ENCODE measurements around the gene ZBTB20.

The ZBTB20 gene

DNA sequence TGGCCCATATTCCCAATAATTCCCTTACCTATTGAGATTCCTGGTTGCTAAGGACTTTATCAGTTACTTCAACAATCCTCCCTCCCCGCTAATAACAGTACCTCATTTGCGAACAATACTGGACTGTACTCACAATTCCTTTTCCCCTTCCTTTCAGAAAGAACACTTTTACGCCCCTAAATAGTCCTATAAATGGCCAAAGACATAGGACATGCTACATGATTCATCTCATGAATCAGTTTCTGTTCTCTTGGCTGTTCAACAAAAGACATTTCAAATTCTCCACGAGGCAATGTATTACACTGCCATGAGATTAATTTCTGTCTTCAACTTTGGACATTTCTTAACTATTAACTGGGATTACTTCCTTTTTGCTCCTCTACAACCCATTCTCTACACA lies 588.8 kb downstream of the ZBTB20 start:
- no peak for DNase-seq

DNA sequence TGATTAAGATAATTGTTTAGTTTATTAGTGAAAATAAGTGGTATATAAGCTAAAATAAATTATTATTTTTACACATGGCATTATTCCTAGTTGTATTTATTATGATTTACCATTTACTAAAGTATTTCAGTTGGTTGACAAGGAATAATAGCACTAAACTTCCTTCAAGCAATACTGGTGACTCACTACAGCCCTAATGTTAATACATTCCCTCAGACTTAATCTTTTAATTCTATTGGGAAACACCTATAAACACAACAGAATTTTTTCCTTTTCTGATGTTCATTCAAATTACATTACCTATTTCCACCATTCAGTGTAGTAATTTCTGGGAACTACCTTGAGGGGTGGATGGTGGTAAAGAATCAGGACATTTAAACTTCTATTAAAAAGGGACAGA lies 589.3 kb downstream of the ZBTB20 start:
- DNase-seq, result no peak

DNA sequence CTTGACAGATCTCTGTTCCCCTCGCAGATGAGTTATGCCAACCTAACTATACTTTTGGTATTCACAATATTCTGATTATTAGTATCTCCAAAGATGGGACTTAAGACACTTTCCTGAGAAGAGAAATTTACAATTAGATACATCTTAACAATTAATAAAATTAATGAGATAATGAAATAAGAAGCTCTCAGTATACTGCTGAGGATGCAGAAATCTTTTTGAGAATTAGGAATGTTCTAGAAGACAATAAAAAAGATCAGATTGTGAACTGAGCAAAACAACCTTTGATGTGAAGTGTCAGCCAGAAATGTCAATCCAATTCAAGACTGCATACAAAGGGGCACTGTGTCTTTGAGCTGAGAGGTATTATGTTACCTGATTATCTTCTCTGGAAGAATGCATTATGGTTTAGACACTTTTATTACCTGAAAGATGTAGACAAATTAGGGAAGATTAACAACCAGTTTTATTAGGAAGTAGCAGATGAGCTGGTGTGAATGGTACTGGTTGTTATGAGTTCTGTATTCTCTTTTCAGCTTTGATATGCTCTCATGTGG lies 590.4 kb downstream of the ZBTB20 start:
- DNase-seq, result no peak

DNA sequence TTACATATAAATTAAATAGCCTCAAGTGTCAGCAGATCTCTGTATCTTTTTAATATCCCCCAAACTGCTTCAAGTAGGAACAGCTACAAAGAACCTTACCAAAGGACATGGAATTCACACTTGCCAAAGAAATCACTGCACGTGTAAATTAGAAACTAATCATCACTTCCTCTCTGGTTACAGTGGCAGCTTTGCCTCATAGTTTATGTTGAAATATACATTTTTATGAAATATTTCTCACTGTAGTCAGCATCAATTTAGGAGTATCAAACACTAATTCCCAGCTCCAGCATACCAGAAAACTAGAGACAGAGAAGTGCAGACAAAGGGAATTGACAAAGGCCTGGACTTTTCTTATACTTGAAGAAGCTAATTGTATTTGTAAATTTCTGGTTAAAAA lies 592.4 kb downstream of the ZBTB20 start:
- DNase-seq, result peak; percentile 1

DNA sequence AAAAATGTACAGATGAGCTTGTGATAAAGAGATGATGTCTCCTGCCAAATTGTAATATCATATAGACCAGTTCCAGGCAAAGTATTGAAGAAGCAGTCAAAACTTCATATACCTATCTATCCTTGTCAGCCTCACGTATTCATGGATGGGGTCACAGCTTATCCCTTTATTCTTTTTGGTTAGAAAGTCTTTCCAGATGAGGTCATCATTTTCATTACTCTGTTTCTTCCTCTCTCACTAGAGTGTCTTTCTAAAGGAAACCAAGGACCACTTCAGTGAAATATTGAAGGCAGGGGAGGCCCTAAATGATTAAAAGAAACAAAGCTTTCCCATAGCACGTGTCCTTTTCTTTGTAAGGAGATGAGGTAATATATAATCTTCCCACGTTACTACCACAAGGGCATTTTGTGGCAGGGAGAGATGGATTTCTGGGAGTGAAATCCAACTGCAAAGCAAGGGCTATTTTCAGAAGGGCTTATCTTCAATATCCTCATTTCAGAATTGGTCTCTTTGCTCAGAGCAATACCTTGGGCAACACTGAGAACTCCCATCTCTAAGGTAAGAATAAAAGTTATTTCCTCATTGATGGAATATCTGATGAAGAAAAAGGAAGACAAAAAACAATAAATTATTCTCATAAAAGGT lies 593.0 kb downstream of the ZBTB20 start:
- DNase-seq, result no peak

DNA sequence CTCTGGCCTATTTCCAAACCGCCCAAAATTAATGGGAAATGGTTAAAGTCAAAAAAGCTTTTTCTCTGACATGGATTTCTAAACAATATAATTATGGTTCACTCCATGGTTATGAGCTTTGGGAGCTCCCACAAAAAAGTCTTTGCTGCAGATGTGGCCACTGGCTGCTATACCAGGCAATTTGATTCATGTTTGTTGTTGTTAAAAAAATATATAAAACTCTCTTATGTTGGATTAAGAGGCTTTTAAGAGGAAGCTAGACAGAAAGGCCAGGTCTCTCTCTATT lies 594.6 kb downstream of the ZBTB20 start:
- no peak for DNase-seq

DNA sequence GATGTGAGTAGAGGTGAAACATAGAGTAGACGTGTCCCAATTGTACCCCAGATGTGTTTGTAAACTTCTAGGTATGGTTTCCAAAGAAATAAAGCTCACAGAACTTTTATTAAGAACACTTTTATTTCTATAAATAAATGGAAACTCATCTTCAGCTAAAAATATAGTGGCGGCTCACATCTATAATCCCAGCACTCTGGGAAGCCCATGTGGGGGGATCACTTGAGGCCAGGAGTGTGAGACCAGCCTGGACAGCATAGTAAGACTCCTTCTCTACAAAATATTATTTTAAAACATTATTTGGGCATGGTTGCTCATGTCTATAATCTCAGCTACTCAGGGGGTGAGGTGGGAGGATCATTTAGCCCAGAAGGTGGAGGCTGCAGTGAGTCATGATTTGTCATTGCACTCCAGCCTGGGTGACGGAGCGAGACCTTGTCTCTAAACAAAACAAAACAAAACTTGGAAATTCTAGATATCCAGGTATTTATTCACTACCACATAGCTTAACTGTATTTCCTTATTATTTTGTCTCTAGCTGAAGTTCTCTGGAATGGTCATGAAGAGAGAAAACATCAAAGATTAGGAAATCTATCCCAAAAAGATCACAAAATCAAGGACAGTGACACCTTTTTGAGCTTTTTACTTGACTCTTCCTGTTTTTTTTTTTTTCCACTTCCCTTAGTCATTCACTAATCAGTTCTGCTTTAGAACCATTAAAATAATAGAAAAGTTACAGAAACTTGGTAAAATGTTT lies 595.1 kb downstream of the ZBTB20 start:
- no peak for DNase-seq

DNA sequence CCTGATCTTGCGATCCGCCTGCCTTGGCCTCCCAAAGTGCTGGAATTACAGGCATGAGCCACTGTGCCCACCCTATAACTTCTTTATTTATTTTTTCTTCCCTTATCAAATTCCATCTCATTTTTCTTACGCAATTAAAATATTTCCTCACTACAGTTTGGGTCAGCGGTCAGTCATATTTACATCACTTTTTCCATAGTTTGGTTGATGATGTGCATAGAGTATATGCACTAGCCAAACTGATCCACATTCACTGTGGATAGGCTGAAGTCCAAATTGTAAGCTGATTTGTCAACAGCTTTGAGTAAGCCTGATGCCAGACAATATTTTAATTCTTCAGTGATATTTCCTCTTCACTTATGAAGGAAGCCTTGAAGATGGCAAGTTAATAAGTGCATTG lies 596.9 kb downstream of the ZBTB20 start:
- DNase-seq, result no peak

DNA sequence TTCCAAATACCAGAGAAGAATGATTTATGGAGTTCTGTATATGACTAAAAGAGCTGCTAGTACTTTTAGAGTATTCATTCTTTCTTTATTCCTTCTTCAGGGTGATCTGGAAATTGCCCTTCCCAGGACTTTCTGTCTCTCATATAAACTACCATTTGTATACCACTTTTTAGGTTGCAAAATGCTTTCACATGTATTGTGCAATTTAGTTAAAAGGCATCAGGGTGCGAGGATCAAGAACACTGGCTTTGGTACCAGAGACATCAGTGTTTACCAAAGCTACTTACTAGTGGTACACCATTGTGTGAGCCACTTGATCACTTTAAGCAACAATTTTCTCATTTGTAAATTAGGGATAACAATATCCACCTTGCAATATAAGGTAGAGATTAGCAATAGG lies 601.9 kb downstream of the ZBTB20 start:
- DNase-seq, result no peak

DNA sequence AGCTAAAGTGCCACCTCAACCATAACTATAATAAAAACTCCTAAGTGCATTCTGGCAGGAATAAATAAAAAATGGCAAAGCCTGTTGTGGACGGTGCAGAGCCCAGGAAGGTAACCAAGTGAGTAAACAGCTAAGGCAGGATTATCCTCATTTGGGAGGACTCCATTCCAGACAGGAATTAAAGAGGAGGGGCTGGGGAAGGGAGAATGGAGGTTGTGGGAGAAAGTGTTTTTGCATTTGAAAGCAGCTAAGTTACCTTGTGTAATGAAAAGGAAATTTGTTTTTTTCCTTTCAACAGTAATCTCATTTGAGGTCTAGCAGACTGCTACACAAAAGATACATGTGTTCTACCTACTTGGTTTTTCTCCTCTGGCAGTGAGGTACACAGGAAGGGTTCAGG lies 604.7 kb downstream of the ZBTB20 start:
- no peak for DNase-seq

DNA sequence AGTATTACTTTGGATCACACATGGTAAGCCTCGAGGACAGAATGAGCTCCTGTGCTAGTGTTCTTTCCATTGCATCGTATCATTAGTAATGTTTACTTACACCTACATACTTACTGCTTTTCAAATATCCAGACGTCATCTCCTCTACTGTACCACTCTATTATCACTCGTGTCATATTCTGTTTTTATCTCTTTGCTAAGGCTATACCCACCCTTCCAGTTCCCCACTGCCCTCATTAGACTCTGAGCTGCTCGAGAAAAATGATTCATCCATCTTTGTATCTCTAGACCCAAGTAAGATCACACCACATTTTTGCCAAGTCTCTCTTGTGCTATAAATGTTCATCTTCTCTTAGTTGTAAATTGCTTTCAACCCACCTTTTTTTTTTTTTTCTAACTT lies 607.6 kb downstream of the ZBTB20 start:
- DNase-seq, result no peak

DNA sequence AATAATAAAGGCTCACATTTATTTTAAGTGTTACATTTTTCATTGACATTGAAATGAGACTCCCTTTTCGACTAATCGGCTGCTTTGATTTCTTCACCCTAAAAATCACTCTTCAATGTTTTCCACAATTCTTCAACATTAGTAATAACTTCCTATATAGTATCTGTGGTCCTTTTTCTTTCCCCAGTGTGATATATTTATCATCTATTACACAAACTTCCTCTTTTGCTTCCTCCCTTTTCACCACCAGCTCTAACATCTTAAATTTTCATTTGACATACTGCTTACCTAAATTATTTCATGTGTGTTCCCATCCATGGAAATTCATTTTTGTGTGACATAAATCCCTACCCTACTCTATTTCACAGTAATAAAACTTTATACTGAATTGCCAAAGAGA lies 608.9 kb downstream of the ZBTB20 start:
- DNase-seq, result peak; percentile 7

DNA sequence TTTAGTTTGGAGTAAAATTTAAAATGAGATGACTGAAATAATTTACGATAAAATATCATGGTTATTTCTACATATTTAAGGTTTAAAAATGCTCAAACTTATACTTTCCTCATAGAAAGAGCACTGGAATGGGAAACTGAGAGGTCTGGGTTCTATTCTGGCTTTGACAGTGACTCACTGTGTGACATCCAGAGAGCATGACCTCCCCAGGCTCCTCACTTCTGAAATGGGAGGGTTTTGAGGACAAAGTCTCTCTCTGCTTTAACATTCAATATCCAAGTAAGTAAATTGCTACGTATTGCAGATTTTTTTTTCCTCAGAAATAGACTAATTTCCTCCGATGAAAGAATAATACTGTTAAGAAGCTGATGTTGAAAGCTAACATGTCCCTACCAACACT lies 618.6 kb downstream of the ZBTB20 start:
- DNase-seq, result no peak

DNA sequence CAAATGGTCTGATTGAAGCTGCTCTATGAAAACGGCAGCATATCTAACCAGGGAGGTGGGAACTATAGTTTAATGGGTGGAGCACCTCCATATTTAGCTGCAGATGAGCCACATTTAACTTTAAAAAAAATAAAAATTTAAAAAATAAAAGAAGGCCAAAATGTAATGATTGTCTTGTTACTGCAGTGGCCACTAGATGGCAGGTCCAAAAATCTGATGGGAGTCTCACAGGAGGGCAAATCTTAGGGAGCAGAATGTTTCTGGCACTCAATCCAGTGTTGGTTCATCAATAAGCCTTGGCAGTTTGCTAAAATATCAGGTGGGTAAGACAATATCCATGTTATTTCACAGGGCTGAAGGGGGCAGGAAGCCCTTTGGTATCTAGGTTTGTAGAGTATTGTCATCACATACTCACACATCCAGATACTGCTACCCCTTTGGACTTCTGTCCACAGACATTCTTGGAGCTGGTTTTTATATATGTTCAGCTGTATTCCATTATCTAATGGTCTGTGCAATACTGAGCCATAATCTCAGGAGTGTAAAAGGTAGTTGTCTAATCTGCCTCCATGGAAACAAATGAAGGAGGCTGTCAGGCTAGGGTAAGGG lies 619.9 kb downstream of the ZBTB20 start:
- DNase-seq, result no peak

DNA sequence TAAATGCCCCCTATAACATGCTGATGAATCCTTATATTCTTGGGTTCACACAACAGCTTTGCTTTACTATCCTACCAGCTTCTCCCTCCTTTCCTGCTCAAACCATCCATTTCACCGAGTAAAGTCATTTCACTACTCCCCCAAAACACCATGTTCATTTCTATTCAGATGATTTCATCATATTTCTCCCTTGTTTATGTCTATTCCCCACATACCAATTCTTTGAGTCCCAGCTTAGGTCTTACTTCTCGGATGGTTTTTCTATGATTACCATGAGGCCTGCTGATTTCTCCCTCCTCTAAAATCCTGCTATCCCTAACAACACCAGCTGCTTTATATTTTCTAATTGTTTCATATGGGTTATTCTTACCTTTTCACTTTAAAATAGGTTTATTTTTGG lies 621.8 kb downstream of the ZBTB20 start:
- DNase-seq, result no peak

DNA sequence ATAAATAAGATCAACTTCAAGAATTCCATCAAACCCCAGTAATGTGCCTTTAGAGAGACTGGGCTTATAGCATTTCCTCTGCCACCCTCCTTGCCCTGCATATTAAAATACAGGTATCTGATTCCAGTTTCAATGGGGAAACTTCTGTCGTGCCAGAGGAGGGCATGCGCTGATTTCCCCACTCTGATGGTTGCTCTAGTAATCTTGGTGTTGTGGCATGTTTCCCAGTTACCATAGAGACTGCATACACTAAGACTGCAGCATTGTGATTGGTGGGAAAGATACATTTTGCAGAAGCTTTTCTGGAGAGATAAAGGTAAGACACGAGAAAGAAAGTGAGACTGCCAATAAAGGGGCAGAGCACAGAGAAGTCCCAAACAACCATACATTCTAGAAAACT lies 627.7 kb downstream of the ZBTB20 start:
- DNase-seq, result peak; percentile 16

DNA sequence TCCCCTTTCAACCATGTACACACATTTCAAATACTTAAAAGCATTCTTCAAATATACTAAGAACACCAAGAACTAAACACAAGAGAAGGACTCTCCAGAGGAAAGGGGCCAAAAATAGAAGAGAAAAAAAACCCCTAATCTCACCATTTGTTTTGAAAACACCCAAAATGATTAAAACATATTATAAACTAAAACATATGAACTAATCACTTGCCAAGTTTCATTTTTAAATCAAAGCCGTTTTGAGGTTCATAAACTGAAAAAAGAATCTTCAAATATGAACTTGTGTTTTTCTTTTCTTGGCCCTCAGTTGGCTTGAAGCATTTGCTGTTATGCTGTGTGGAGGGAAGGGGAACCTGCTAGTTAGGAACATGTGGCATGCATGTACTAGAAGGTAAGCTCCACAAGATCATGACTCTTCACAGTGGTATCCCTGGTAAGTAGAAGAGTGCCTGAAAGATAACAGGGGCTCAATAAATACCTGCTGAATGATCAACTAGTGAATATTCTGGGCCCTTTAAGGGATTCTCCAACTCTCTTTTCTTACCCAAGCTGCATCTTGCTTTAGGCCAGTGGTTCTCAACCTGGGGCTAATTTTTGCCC lies 628.8 kb downstream of the ZBTB20 start:
- DNase-seq, result no peak

DNA sequence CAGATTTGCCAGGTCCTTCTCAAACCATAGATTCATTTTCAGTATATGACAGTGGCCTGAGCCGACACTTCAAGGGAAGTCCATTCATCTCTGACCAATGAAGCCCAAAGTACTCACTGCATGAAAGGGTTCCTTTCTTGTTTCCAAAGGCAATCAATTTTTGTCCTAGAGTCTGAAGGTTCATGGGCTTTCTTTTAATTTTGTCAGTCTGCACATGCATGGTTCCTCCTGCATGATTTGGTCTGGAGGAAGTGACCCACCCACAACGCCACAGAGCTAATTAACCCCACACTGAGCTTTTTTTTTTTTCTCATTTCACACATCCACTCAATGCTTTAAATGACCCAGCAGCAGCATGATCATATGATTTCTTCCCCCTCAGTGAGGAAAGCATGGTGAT lies 636.9 kb downstream of the ZBTB20 start:
- DNase-seq, result no peak

DNA sequence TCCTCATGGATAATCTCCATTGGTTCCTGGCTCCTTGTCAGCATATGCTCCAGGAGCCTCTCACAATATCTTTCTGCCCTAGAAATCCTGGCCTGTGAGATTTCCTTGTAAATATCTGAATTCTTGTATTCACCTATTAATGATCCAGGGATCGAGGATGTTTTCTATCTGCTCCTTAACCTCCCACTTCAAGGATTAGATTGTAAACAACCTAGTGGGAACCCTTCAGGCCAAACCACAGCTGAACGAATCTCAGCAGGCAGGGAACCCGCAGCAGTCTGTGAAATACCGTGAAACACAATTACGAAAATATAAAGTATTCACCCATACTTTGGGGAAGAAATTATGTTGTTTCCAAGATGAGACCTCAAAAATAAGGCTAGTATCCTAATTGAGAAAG lies 637.3 kb downstream of the ZBTB20 start:
- DNase-seq, result no peak

DNA sequence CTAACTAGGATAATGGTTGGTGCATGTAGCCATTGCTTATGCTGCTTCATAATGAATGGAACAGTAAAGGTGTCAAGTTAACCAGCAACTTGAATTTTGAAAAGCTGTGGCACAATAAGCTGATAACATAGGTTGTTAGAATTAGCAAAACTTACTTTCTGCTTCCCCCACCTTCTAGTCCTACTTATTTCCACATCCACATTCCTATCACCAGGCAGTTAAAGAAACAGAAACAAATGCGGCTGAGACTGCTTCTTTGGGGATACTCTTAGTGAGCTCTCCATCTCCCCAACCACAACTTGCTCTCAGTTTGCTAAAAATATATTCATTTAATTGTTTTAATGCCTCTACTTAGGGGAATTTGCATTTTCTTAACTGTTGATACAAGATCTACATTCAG lies 638.1 kb downstream of the ZBTB20 start:
- DNase-seq, result no peak

DNA sequence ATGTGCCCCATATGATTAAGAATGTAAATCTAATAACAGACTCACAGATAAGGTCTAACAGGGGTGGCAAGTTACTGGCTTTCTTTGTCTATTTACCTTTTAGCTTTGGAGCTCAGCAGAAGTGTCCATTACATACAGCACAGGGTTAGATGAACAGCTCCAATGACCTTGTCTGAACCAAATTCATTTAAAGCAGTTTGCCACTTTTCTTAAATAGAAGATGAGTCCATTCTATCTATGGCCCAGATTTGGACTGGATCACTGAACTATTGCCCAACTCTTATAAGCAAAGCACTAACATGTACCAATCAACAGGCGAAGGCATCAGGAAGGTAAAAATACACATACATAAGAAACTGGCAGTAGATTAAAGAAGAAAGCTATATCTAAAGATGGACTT lies 638.9 kb downstream of the ZBTB20 start:
- DNase-seq, result no peak

DNA sequence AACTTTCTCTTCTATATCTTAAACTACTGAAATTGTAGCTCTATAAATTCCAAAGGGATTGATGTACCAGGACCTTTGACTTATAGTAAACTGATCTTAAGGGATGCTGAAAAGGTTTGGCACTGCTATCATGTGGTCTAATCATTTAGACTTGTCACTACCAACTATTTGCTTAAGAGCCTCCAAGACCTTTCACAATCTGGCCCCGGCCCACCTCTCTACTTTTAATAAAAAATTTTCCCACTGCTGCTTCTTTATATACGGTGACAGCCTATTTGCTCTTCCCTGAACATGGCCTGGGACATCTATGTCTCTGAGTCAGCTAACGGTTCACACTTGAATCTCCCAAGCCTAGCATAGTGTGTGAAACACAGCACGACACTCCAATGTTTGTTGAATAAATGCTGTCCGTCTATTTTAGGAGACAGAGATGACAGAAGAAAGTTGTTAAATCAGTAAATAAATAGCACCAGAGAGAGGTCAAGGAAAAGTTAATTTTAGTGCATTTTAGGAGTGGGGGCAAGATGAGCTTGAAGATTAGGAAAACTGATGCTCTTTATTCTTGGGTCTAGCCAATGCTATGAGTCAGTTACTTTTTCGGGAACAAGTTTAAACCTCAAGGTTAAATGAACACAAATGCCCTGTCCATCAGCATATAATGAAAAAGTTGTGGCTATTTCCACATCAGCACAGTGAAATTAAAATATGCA lies 640.3 kb downstream of the ZBTB20 start:
- no peak for DNase-seq

DNA sequence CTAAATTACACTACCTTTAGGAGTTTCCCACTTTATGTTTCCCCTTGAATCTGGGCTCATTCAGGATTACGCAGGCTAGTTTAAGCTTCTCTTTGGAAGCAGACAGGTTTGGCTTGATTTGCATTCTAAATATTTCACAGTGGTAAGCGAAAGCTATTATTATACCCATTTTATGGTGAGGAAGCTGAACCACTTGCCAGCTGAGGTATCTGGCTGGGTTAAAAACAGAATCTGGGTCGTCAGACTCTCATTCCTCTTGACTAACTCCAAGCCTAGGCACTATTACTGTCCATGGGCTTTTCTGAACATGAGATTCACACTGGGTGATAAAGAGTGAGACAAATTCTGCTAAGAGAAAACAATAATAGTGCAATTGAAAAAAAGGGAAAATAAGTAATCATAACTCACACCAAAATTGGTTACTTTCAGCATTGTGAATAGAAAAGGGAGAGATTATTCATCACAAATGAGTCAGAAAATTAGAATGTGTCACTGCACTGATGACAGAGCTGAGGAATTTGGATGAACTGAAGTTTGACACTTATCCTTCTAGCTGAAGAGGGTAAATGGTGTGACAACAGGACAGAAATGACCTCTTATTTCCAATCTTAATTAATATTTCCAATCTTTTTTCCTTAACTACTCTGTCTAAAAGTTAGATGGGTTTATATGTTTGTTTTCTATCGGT lies 642.0 kb downstream of the ZBTB20 start:
- no peak for DNase-seq
